HL-60 (cell line): ENCODE measurements around the gene PTPN13.

Experiments
- DNase-seq, 2 experiments: peaks; one replicate each; pipeline ENCODE4 v3.0.0-alpha.2; 2010 to 2020; ENCODE audit warnings: low read depth in 1 of 2, low spot score in 1 of 2
- H3K27ac ChIP-seq: fragments of 250-450 bp; sonication (Bioruptor Pico); replicated peaks from 2 replicates; pipeline ENCODE4 v1.5.1; 2020; ENCODE audit warnings: mild to moderate bottlenecking, moderate library complexity
- H3K27me3 ChIP-seq: fragments of 250-450 bp; sonication (Bioruptor Pico); 2 replicates; pipeline ENCODE4 v1.5.1; 2021; ENCODE audit warnings: mild to moderate bottlenecking, moderate library complexity; ENCODE audit not compliant: insufficient read depth, poor library complexity, severe bottlenecking
- H3K4me3 ChIP-seq: replicated peaks from 2 replicates; pipeline ENCODE4 v1.5.1; 2011; ENCODE audit warnings: mild to moderate bottlenecking, control low read depth, low read length; ENCODE audit not compliant: insufficient read depth
- GABPA ChIP-seq: IDR thresholded peaks from 2 replicates; pipeline ENCODE4 v1.6.1; 2012; ENCODE audit warnings: low read depth
- POLR2AphosphoS5 ChIP-seq: IDR thresholded peaks from 2 replicates; pipeline ENCODE4 v1.6.1; 2012; ENCODE audit warnings: low read depth
- SPI1 ChIP-seq: IDR thresholded peaks from 2 replicates; pipeline ENCODE4 v1.6.1; 2012; ENCODE audit warnings: low read depth, mild to moderate bottlenecking, borderline replicate concordance
- TF ChIP-seq, protein P1 (sequence below): IDR thresholded peaks from one replicate; pipeline ENCODE4 v1.5.1; 2011; ENCODE audit warnings: low read length, control low read depth, inconsistent platforms; ENCODE audit not compliant: insufficient read depth
- TF ChIP-seq, protein P2 (sequence below): IDR thresholded peaks from 2 replicates; pipeline ENCODE4 v1.6.1; 2012; ENCODE audit warnings: low read depth; ENCODE audit not compliant: insufficient replicate concordance

PTPN13 gene

DNA sequence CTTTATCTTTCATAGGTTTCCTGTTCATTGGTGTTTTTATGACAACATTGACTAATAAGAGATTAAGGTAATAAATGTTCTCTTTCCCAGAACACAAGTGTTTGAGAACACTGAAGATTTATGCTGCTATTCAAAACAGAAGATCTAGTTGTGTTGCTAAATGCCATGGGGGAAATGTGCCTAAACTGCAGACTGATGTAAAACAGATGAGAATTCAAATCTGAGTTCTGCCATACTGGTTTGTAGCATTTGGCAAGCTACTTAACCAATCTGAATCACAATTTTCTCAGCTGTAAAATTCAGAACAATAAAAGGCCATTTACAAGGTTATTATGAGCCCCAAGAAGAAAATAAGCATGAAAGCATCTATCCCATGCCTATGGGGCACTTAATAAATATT is 252.8 kb downstream of the PTPN13 start:
- TF ChIP-seq GABPA, result no peak
- Histone ChIP-seq H3K27ac (no peak overlapping the region), H3K4me3 (no peak overlapping the region), H3K27me3 (no peaks in the 10 kb centered on the region)
- DNase-seq, result no peak

DNA sequence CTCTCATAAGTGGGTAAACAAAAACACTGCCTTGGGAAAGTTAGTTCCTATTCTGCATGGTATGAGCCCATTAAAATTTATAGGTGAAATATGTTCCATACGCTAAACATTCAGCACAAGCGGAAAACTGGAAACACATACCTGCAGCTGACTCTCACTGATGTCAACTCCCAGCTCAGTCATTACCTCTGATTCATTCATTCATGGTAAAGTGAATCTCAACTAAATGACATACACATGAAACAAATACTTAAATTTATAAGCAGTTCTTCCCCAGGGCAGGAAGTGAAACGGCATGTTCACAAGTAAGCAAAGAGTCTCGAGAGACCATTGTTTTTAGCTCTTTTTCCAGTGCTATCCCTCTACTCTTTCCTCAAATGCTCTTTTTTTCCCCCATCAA is 253.5 kb downstream of the PTPN13 start:
- H3K4me3 ChIP-seq, result no peak overlapping the region

DNA sequence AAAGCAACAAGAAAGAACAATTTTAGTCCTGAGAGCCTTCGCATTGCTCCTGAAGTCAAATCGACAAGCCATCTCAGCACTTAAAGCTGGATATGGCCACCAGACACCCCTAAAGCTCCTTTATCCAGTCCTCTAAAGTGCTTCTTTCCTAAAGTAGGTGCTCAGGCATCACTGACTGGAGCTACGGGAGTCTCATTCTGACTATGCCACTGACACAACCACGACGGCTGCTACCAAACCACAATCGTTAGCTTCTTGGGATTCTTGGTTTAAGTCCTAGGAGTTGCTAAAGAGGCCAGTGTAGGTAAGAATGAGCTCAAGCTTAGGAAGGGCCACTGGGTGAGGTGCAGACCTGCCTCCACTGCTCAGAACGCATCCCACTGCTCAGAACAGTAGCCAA is 254.0 kb downstream of the PTPN13 start:
- Histone ChIP-seq H3K27ac (no peak overlapping the region), H3K4me3 (no peak overlapping the region), H3K27me3 (no peaks in the 10 kb centered on the region)
- TF ChIP-seq, protein P1, sequence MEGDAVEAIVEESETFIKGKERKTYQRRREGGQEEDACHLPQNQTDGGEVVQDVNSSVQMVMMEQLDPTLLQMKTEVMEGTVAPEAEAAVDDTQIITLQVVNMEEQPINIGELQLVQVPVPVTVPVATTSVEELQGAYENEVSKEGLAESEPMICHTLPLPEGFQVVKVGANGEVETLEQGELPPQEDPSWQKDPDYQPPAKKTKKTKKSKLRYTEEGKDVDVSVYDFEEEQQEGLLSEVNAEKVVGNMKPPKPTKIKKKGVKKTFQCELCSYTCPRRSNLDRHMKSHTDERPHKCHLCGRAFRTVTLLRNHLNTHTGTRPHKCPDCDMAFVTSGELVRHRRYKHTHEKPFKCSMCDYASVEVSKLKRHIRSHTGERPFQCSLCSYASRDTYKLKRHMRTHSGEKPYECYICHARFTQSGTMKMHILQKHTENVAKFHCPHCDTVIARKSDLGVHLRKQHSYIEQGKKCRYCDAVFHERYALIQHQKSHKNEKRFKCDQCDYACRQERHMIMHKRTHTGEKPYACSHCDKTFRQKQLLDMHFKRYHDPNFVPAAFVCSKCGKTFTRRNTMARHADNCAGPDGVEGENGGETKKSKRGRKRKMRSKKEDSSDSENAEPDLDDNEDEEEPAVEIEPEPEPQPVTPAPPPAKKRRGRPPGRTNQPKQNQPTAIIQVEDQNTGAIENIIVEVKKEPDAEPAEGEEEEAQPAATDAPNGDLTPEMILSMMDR, result no peak
- TF ChIP-seq POLR2AphosphoS5 (no peak), GABPA (no peak), SPI1 (no peak)
- TF ChIP-seq, protein P2, sequence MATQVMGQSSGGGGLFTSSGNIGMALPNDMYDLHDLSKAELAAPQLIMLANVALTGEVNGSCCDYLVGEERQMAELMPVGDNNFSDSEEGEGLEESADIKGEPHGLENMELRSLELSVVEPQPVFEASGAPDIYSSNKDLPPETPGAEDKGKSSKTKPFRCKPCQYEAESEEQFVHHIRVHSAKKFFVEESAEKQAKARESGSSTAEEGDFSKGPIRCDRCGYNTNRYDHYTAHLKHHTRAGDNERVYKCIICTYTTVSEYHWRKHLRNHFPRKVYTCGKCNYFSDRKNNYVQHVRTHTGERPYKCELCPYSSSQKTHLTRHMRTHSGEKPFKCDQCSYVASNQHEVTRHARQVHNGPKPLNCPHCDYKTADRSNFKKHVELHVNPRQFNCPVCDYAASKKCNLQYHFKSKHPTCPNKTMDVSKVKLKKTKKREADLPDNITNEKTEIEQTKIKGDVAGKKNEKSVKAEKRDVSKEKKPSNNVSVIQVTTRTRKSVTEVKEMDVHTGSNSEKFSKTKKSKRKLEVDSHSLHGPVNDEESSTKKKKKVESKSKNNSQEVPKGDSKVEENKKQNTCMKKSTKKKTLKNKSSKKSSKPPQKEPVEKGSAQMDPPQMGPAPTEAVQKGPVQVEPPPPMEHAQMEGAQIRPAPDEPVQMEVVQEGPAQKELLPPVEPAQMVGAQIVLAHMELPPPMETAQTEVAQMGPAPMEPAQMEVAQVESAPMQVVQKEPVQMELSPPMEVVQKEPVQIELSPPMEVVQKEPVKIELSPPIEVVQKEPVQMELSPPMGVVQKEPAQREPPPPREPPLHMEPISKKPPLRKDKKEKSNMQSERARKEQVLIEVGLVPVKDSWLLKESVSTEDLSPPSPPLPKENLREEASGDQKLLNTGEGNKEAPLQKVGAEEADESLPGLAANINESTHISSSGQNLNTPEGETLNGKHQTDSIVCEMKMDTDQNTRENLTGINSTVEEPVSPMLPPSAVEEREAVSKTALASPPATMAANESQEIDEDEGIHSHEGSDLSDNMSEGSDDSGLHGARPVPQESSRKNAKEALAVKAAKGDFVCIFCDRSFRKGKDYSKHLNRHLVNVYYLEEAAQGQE, result no peak
- no peak for DNase-seq

More for the DNA sequence above, 253.5 kb downstream of the PTPN13 start:
- no peak for DNase-seq
- H3K27ac ChIP-seq, result no peak overlapping the region
- TF ChIP-seq GABPA (no peak), SPI1 (no peak), POLR2AphosphoS5 (no peak)
- TF ChIP-seq, protein P2, result no peak
- TF ChIP-seq, protein P1, result no peak
- no peaks in the 10 kb centered on the region for H3K27me3 ChIP-seq

DNA sequence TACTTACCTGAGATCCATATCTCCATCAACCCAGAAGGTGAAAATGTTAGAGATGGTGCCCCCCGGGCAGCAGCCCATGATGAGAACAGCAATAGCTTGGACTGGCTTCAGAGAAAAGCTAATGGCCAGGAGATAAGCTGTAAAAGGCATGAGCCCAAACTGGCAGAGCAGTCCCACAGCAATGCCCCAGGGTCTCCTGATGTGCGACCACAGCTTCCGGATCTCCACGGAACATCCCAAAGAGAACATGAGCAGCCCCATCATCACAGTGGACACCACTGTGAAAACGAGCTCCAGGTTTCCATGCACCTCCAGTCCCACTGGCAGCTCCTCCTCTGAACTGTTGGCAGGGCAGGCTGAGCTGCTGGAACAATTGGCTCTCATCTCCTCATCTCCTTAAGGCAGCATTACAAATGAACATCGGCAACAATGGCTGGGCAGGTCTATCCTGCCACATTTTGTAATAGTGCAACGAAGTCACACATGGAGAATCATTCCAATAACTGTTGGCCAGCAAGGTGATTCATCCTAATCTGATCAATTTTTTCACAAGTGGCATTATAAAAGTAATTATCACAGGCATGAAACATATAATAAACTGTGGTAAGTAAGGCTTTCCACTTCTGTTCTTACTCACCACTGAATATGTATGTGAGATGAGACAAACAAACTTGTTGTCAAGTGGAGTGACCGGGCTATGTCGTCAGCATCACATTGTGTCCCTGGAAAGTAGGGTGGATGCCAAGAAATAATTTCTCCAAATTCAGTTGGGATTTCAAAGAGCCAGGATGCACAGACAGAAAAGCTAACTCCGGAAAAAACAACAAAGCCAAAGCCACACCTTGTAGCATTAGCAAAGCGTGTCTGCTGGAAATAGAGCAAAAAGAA is 254.9 kb downstream of the PTPN13 start, which contains the start of gene SLC10A6:
Gene SLC10A6 (minus strand): TSS at position 653 of the 888 bp plus-strand sequence. CDS start 269 bp downstream, at position 384.
- no peaks in the 10 kb centered on the region for H3K27me3 ChIP-seq
- no peak for TF ChIP-seq SPI1
- no peak for TF ChIP-seq GABPA
- no peak within 1 kb of the TSS for H3K27ac ChIP-seq
- DNase-seq, result no peak
- H3K4me3 ChIP-seq, result no peak within 1 kb of the TSS
